HG03469 (cell line): ENCODE results near the gene DLG2.
"Not testable (repeated sequence)": the region's sequence is repeated elsewhere in the genome, so short reads cannot be mapped to it uniquely, and the experiment has no call there.

Experiments used
- ATAC-seq: cut with Tn5 transposase; IDR thresholded peaks from one replicate; pipeline ENCODE4 v1.9.1; 2021; ENCODE audit warnings: mild to moderate bottlenecking, moderate library complexity, moderate number of reproducible peaks; ENCODE audit not compliant: unreplicated experiment

The DLG2 gene

GRCh38 chr11:85048801-85049200, 578.3 kb downstream of the DLG2 start:
- no peak for ATAC-seq

- ATAC-seq, result no peak
These were observed 581.4 kb downstream of the DLG2 start for GRCh38 chr11:85045716-85046115.

DNA sequence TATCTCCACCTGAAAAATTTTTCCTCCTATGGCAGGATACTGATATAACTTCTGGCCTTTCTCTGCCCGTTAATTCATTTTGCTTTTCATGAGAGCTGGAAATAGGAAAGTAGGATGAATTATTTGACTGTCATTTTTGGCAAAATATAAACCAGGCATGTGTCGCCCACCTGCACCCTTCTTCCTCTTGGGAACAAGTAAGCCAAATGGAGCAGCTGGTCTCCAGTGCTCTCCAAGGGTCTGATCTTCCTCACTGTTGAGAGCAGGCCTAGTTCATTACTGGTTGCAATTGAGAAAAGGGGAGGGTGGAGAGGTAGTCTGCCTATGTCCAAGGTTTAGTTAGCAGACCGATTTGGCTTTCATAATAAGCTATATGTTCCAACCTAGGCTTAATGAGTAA, 582.2 kb downstream of the DLG2 start:
- ATAC-seq, result no peak

DNA sequence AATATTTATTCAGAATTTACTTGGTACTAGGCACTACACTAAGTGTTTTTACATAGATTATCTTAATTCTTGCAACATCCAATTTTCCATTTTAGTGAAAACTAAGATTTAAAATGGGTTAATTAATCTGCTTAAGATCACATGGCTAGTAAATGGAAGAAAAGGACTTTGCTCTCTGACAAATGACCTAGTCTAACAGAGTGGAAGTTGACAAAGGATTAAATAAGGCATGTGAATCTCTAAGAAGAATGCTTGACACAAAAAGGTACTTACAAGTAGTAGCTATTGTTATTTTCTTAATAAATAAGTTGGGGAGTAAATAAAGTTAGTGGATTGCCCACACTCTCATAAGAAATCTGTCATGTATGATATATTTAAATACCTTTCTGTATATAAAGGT, 584.8 kb downstream of the DLG2 start:
- no peak for ATAC-seq

- ATAC-seq, result no peak
These were observed 587.0 kb downstream of the DLG2 start for GRCh38 chr11:85040166-85040565.

DNA sequence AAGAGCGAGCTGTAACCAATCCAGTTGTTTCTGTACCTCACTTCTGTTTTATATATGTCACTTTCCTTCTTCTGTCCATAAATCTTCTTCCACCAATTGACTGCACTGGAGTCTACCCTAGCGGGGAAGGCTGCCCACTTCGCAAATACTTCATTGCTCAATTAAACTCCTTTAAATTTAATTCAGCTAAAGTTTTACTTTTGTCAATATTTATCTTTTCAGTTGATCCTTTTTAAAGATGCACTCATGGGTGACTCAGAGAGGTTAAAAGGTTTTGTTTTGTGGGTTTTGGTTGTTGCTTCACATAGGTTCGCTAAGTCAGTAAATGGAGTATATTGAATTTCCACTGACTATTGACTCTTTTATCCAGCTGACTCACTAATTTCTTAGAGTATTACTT, 597.2 kb downstream of the DLG2 start:
- no peak for ATAC-seq

GRCh38 chr11:85028329-85029101, 598.6 kb downstream of the DLG2 start:
- ATAC-seq, result no peak

GRCh38 chr11:85027346-85027745, 599.8 kb downstream of the DLG2 start:
- ATAC-seq, result no peak

DNA sequence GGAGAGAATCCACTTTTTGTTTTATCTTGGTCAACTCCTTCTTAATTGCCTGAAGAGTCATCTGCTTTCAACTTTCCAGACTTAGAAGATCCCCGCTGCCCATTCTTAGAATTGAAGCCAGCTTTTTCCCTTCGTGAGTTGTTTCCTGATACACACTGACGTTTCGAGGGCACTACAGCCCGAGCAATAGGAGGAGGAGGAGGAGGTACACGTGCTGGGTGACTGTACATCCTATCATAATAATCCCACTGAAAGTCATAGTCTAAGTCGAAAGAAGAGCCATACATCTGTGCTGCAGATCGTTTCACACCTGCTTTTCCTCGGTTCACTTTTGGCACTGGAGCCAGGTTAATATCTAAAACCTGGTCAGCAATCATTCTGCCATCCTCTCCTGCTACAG, 606.1 kb downstream of the DLG2 start:
- ATAC-seq, result no peak

DNA sequence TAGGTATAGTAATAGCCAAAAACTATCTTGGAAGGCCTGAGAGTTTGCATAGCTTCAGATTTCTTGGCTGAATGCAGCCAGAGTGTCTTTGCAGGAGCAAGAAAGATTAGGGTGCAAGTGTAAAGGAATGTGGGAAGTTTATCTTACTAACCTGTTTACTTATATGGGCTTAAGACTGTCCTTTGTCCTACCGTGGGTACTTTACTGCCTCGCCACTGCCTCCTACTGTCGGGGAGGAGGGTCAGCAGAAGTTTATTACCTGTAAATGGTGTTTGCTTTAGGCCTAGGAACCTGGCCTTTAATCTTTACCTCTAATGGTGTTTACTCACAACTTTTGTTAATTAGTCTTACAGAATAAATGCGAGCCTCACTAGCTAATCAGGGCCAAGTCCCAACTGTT, 633.8 kb downstream of the DLG2 start:
- no peak for ATAC-seq

DNA sequence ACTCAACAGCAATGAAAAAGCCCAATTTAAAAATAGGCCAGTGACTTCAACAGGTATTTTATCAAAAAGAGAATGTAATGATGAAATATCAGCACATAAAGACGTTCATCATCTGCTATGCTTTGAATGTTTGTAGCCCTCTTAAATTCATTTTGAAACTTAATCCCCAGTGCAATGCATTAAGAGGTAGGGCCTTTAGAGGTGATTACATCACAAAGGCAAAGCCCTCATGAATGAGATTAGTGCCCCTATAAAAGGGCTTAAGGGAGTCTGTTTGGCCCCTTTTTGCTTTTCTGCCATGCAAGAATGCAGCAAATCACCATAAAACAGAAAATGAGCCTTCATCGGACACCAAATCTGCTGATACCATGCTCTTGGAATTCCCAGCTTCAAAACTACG, 637.0 kb downstream of the DLG2 start:
- ATAC-seq, result no peak

DNA sequence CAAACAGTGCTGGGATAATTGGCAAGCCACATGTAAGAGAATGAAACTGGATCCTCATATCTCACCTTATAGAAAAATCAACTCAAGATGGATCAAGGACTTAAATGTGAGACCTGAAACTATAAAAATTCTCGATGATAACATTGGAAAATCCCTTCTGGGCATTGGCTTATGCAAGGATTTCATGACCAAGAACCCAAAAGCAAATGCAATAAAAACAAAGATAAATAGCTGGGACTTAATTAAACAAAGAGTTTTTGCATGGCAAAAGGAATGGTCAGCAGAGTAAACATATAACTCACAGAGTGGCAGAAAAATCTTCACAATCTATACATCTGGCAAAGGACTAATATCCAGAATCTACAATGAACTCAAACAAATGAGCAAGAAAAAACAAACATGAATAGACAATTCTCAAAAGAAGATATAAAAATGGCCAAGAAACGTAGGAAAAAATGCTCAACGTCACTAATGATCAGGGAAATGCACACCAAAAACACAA, 639.4 kb downstream of the DLG2 start:
- ATAC-seq, result not testable (repeated sequence)

- no peak for ATAC-seq
These were observed 645.8 kb downstream of the DLG2 start for GRCh38 chr11:84981301-84981700.

- ATAC-seq, result no peak
These were observed 658.0 kb downstream of the DLG2 start for GRCh38 chr11:84969103-84969502.

DNA sequence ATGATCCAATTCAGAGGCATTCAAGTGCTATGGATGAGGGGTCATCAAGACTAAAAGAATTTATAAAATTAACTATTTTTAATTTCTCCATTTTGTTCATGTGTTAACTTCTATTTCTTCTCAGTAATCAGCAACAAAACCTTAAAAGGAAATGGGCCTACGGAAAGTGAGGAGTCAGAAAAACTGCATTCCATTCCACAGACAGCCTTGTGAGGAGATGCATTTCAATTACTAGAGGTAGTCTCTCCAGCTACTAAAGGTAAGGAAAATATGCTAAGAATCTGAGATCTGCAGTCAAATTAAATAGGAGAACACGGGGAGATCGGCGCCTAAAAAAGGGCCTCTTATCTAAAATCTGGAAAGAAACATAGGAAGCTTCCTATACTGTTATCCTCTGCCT, 661.7 kb downstream of the DLG2 start:
- no peak for ATAC-seq

- ATAC-seq, result no peak
These were observed 663.9 kb downstream of the DLG2 start for GRCh38 chr11:84963240-84963639.

DNA sequence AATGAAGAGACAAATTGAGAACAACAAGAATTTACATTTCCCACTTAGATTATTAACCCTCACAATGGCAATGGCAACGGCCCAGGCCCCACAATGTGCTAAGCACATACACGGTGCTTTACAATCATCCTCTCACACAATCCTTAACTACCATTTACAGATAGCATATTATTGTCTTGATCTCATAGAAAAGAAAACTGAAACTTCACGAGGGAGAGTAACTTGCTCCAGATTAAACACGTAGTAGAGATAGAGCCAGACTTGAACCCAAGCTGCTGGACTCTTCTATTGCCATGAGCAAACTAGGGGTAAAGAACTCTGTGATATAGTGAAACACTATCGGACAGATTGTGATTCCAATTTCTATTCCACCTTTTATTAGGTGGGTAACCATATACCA, 665.1 kb downstream of the DLG2 start:
- ATAC-seq, result no peak

DNA sequence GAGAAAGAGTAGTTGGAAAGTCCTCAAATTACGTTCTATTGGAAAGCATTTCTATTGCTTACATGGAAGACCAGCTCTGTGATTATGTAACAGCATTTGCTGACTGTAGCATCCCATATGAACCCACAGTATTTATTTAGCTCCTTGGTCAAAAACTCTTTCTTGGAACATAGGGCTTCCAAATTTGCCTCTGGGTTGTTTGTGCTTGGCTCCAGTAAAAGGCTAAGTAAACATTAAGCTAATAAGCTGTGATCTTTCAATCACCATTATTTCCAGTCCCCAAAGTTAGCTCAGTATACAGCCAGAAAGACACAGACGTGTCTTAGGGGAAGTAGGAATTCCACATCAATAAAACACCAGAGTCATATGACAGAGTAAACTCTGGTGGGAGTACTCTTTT, 668.8 kb downstream of the DLG2 start:
- no peak for ATAC-seq

DNA sequence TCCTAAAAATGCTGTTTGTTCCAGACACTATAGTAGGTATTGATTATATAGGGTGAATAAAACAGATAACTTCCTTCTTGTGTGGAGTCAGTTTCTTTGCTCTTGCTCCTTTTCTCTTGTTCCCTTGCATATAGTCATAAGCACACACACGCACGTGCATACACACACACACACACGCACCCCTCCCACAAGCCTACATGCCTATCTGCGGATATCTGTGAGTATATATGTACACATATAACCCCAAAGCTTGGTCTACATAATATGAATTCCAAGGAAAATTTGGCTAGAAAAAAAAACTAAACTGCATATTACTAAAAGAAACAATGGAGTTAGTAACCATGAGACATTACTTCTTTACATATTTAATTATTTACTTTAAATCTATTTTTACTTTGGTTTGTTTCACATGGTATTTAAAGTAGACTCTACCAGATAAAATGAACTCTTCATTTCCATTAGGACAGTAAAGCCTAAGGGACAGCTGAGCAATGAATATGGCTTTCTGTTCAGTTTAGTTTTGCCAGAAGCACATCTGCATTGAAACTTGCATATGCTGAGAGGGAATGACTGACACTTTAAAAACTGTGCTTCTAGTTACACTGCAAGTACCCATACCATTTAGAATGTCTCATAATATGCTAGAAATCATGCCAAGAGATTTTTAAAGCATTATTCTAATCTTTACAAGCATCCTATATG, 676.4 kb downstream of the DLG2 start:
- no peak for ATAC-seq

DNA sequence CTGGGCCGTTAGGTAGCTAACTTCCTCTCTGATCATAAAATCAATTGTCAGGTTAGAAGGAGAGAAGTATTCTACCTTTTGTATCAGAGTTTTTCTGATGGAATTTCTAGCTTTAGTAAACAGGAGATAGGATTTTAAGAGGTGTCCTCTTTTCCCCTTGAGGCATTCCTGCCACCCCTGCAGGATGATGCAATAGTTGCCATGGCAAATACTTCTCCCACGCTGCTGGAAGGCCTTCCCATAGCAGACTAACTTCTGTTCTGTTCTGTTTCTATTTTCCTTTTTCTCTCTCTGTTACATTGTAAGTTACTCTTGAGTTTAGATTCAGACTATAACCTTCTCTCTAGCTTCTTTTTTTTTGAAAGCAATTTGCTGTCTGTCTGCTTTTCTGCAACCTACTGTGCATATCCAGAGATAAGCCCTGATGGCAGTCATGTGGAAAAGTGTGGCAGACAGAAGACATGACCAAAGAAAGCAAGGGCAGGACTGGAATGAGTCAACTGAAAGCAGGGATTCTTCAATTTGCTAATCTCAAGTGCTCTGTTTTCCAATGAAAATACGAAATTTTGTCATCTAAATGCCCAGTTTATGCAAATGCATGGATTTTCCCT, 679.1 kb downstream of the DLG2 start:
- ATAC-seq, result no peak

- no peak for ATAC-seq
These were observed 680.1 kb downstream of the DLG2 start for GRCh38 chr11:84947070-84947469.

- no peak for ATAC-seq
These were observed 696.3 kb downstream of the DLG2 start for GRCh38 chr11:84930863-84931262.
